Hepatocyte (in vitro differentiated cells): ENCODE results near the gene DYRK1A.

Experiments used
- EZH2 ChIP-seq: fragments of 200-600 bp; sonication (generic); IDR thresholded peaks from 2 replicates; pipeline ENCODE4 v1.6.1; 2016; ENCODE audit warnings: antibody characterized with exemption, mild to moderate bottlenecking, borderline replicate concordance
- EZH2phosphoT487 ChIP-seq: fragments of 200-600 bp; sonication (generic); IDR thresholded peaks from one replicate; pipeline ENCODE4 v1.6.1; 2018; ENCODE audit warnings: antibody characterized with exemption, mild to moderate bottlenecking, low read depth, moderate library complexity; ENCODE audit not compliant: unreplicated experiment, severe bottlenecking
- TF ChIP-seq, protein P1 (sequence below): fragments of 200-600 bp; sonication (generic); IDR thresholded peaks from 2 replicates; pipeline ENCODE4 v1.5.1; 2016; ENCODE audit warnings: antibody characterized with exemption, mild to moderate bottlenecking; ENCODE audit not compliant: poor library complexity

- TF ChIP-seq, protein P1, sequence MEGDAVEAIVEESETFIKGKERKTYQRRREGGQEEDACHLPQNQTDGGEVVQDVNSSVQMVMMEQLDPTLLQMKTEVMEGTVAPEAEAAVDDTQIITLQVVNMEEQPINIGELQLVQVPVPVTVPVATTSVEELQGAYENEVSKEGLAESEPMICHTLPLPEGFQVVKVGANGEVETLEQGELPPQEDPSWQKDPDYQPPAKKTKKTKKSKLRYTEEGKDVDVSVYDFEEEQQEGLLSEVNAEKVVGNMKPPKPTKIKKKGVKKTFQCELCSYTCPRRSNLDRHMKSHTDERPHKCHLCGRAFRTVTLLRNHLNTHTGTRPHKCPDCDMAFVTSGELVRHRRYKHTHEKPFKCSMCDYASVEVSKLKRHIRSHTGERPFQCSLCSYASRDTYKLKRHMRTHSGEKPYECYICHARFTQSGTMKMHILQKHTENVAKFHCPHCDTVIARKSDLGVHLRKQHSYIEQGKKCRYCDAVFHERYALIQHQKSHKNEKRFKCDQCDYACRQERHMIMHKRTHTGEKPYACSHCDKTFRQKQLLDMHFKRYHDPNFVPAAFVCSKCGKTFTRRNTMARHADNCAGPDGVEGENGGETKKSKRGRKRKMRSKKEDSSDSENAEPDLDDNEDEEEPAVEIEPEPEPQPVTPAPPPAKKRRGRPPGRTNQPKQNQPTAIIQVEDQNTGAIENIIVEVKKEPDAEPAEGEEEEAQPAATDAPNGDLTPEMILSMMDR, result no peak
- TF ChIP-seq EZH2, result no peak
- no peak for TF ChIP-seq EZH2phosphoT487
Observed at GRCh38 chr21:37483776-37484175, 117.2 kb downstream of the DYRK1A start.
